HCT116 (cell line): ENCODE data around the gene BIK. TPM values are rescaled to one million over a fixed set of nuclear protein-coding genes. Genes with fewer than 3 reads are reported as not detected.

Source experiments
- ATAC-seq: fragments of 200-7000 bp; cut with Tn5 transposase; 2 replicates; pipeline ENCODE4 v1.9.1; 2020; ENCODE audit warnings: mild to moderate bottlenecking, moderate library complexity
- BruUV-seq: library from RNA; stranded (reverse); fragments of 400-500 nt; replicated peaks from 2 replicates; lab custom pipeline; 2021; lab: Mats Ljungman, UMichigan
- CTCF ChIA-PET: fragments of 300-600 bp; sonication (Branson Sonifier 250); formaldehyde crosslinking; loops from one replicate; lab custom pipeline; 2021; ENCODE audit warnings: antibody characterized with exemption; lab: Charles Lee
- POLR2A ChIA-PET: fragments of 300-600, 350-600 bp; sonication (Branson Sonifier 250); formaldehyde crosslinking; loops from one replicate; lab custom pipeline; 2021; ENCODE audit warnings: antibody characterized with exemption; lab: Charles Lee
- RAD21 ChIA-PET, 2 experiments: fragments of 300-600 bp; sonication (Branson Sonifier 250); formaldehyde crosslinking; loops; one replicate each; lab custom pipeline; 2023; ENCODE audit warnings: low total read pairs in 2 of 2; ENCODE audit not compliant: uncharacterized antibody in 2 of 2, unreplicated experiment in 2 of 2, low non-redundant PET in 1 of 2; lab: Charles Lee
- DNase-seq: peaks from one replicate; pipeline ENCODE4 v3.0.0-alpha.2; 2010; ENCODE audit warnings: low read depth, low spot score
- H2AFZ ChIP-seq: fragments of 200-600 bp; shearing (Covaris generic), sonication (generic); 2 replicates; pipeline ENCODE4 v1.6.1; 2017; ENCODE audit warnings: low read depth, mixed run types, mixed read lengths, antibody characterized with exemption, low read length; ENCODE audit not compliant: poor library complexity, severe bottlenecking
- H3K27ac ChIP-seq: 2 replicates; pipeline ENCODE4 v1.5.1; 2012; ENCODE audit warnings: low read depth, low read length
- H3K27me3 ChIP-seq: fragments of 200-600 bp; sonication (generic); 2 replicates; pipeline ENCODE4 v1.6.1; 2016; ENCODE audit warnings: mixed run types, low read length, mixed read lengths; ENCODE audit not compliant: insufficient read depth
- H3K36me3 ChIP-seq, 2 experiments: fragments of 200-500 bp in 1 of 2; fragments of 200-600 bp in 1 of 2; sonication (Bioruptor generic) in 1 of 2; sonication (generic) in 1 of 2; 2 replicates each; pipeline versions ENCODE4 v1.5.1 to v1.6.1; 2014 to 2016; ENCODE audit warnings: low read length in 2 of 2, inconsistent platforms in 1 of 2, mixed read lengths in 1 of 2, mixed run types in 1 of 2; ENCODE audit not compliant: insufficient read depth in 2 of 2, control insufficient read depth in 1 of 2
- H3K4me1 ChIP-seq, 2 experiments: fragments of 200-600 bp in 1 of 2; sonication (generic) in 1 of 2; 2 replicates each; pipeline versions ENCODE4 v1.5.1 to v1.6.1; 2012 to 2017; ENCODE audit warnings: low read length in 2 of 2, inconsistent platforms in 1 of 2, mild to moderate bottlenecking in 1 of 2, mixed read lengths in 1 of 2, mixed run types in 1 of 2, moderate library complexity in 1 of 2; ENCODE audit not compliant: insufficient read depth in 2 of 2, control insufficient read depth in 1 of 2
- H3K4me2 ChIP-seq: fragments of 200-600 bp; sonication (generic); 2 replicates; pipeline ENCODE4 v1.6.1; 2017; ENCODE audit warnings: mixed run types, low read length, mixed read lengths
- H3K4me3 ChIP-seq, 2 experiments: fragments of 200-600 bp in 1 of 2; sonication (generic) in 1 of 2; replicated peaks in 1 of 2; 2 replicates each; pipeline ENCODE4 v1.5.1; 2011 to 2016; ENCODE audit warnings: low read length in 2 of 2, control low read depth in 1 of 2, low read depth in 1 of 2, mild to moderate bottlenecking in 1 of 2, mixed read lengths in 1 of 2, mixed run types in 1 of 2
- H3K79me2 ChIP-seq: fragments of 200-600 bp; sonication (generic); 2 replicates; pipeline ENCODE4 v1.6.1; 2017; ENCODE audit warnings: mild to moderate bottlenecking, mixed run types, low read length, moderate library complexity, mixed read lengths; ENCODE audit not compliant: insufficient read depth
- H3K9ac ChIP-seq: fragments of 200-600 bp; sonication (generic); 2 replicates; pipeline ENCODE4 v1.6.1; 2016; ENCODE audit warnings: low read length, mixed read lengths
- H3K9me2 ChIP-seq: fragments of 200-600 bp; sonication (generic), shearing (Covaris generic); 2 replicates; pipeline ENCODE4 v1.6.1; 2017; ENCODE audit warnings: mixed run types, mild to moderate bottlenecking, moderate library complexity; ENCODE audit not compliant: insufficient read depth
- H3K9me3 ChIP-seq, 2 experiments: fragments of 200-500 bp in 1 of 2; fragments of 200-600 bp in 1 of 2; sonication (Bioruptor generic) in 1 of 2; sonication (generic) in 1 of 2; 2 replicates each; pipeline ENCODE4 v1.6.1; 2014 to 2017; ENCODE audit warnings: low read length in 2 of 2, mixed read lengths in 2 of 2, inconsistent platforms in 1 of 2, low read depth in 1 of 2, mild to moderate bottlenecking in 1 of 2, mixed run types in 1 of 2, moderate library complexity in 1 of 2; ENCODE audit not compliant: control insufficient read depth in 1 of 2, insufficient read depth in 1 of 2
- H4K20me1 ChIP-seq: fragments of 200-600 bp; sonication (generic), shearing (Covaris generic); 2 replicates; pipeline ENCODE4 v1.6.1; 2017; ENCODE audit warnings: mixed run types, mild to moderate bottlenecking, moderate library complexity; ENCODE audit not compliant: insufficient read depth
- CBX3 ChIP-seq: IDR thresholded peaks from 2 replicates; pipeline ENCODE4 v1.6.1; 2012; ENCODE audit warnings: low read depth
- CTCF ChIP-seq, 3 experiments: fragments of 200-600 bp in 1 of 3; sonication (generic) in 1 of 3; IDR thresholded peaks in 2 of 3; conservative IDR thresholded peaks in 1 of 3; 2 replicates each; pipeline ENCODE4 v1.5.1; 2012 to 2017; ENCODE audit warnings: low read depth in 2 of 3, low read length in 2 of 3, antibody characterized with exemption in 1 of 3, borderline replicate concordance in 1 of 3, control low read depth in 1 of 3, mild to moderate bottlenecking in 1 of 3, mixed read lengths in 1 of 3, mixed run types in 1 of 3, moderate library complexity in 1 of 3; ENCODE audit not compliant: insufficient read depth in 1 of 3
- ELF1 ChIP-seq: IDR thresholded peaks from 2 replicates; pipeline ENCODE4 v1.6.1; 2012; ENCODE audit warnings: low read depth, borderline replicate concordance
- EZH2 ChIP-seq: fragments of 200-600 bp; sonication (generic); IDR thresholded peaks from 2 replicates; pipeline ENCODE4 v1.6.1; 2017; ENCODE audit warnings: antibody characterized with exemption, mixed run types
- FOSL1 ChIP-seq: IDR thresholded peaks from 2 replicates; pipeline ENCODE4 v1.6.1; 2012; ENCODE audit warnings: low read depth
- MAX ChIP-seq: IDR thresholded peaks from 2 replicates; pipeline ENCODE4 v1.6.1; 2012
- RAD21 ChIP-seq: IDR thresholded peaks from 2 replicates; pipeline ENCODE4 v1.6.1; 2012; ENCODE audit warnings: low read depth, mild to moderate bottlenecking
- SIN3A ChIP-seq: IDR thresholded peaks from 2 replicates; pipeline ENCODE4 v1.6.1; 2012; ENCODE audit warnings: low read depth
- SRF ChIP-seq: IDR thresholded peaks from 2 replicates; pipeline ENCODE4 v1.6.1; 2012; ENCODE audit warnings: low read depth
- TCF7L2 ChIP-seq: IDR thresholded peaks from 2 replicates; pipeline ENCODE4 v1.7.0; 2011; ENCODE audit warnings: borderline replicate concordance, inconsistent platforms; ENCODE audit not compliant: insufficient read depth, insufficient read length; ENCODE audit errors: extremely low read depth
- ZNF274 ChIP-seq: fragments of 200-500 bp; sonication (Bioruptor generic); IDR thresholded peaks from 2 replicates; pipeline ENCODE4 v1.6.1; 2014; ENCODE audit warnings: mild to moderate bottlenecking, low read depth, low read length, inconsistent platforms
- intact Hi-C: fragments of 100-400 bp; cut with micrococcal nuclease; formaldehyde crosslinking; loops from 2 replicates; pipeline ENCODE4 v1.10.0; 2022
- total RNA-seq: library from RNA; stranded (reverse); gene quantifications from one replicate; pipeline ENCODE4 v1.2.1, GENCODE V29; 2021; ENCODE audit not compliant: unreplicated experiment

BIK gene
- total RNA-seq, 1 experiment from 2014 or later, result 31.0 TPM

DNA sequence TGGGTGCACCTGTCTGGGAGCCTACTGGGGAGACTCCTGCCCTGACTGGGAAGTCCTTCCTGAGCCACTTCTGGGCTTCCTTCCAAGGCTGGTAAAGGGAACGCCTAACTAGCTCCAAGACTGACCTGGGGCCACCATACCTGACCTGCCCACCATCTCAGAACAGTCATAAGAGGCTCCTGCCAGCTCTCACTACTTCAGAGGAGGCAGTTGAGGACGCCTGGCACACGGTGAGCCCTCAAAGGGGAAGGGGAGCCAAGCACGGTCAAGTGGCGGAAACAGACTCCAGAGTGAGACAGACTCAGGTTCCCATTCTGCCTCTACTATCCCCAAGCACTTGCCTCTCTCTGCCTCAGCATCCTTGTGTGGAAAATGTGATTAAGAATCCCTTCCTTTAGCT is 25.0 kb downstream of the BIK start (continued):
- TF ChIP-seq TCF7L2 (no peak), SIN3A (no peak), MAX (no peak), FOSL1 (no peak), SRF (no peak), EZH2 (no peak), CBX3 (no peak)

- no TSS peak for BruUV-seq
- Histone ChIP-seq H3K4me3 (no peak overlapping the region), H3K27me3 (no peaks in the 10 kb centered on the region), H3K4me1 (no peaks in the 10 kb centered on the region), H3K36me3 (peaks cover 56 to 68% of the 10 kb centered on the region in 2 experiments), H3K4me2 (no peak overlapping the region), H3K27ac (no peak overlapping the region), H4K20me1 (no peaks in the 10 kb centered on the region), H2AFZ (no peak overlapping the region), H3K79me2 (peaks cover 57% of the 10 kb centered on the region), H3K9me2 (no peaks in the 10 kb centered on the region), H3K9ac (no peak overlapping the region), H3K9me3 (no peaks in the 10 kb centered on the region; a peak in 1 of 4 replicates)
- RAD21 ChIA-PET, result interaction anchor here in 1 of 2 experiments (0.5 kb wide), 1 partner anchor 10 kb away, joined by 4 read pairs; no protein-coding TSS in a partner anchor
- ATAC-seq (peak; percentile 86), DNase-seq (no peak)
- CTCF ChIA-PET, result interaction anchor here (1.0 to 1.7 kb wide), 2 partner anchors 9 to 15 kb away, joined by 3 to 10 read pairs; partner anchors contain the start of gene TSPO
- POLR2A ChIA-PET, result interaction anchor here (0.7 kb wide), 1 partner anchor 9 kb away, joined by 3 read pairs; no protein-coding TSS in a partner anchor
- intact Hi-C loops, result no loop called here
- no peak for TF ChIP-seq ELF1
- TF ChIP-seq FOSL1, result no peak
- peak; percentile 60 for TF ChIP-seq RAD21
- TF ChIP-seq ZNF274, result no peak
- peak; percentile 64 to 86 (median 71); a peak in 5 of 6 replicates for TF ChIP-seq CTCF (IDR thresholded peaks at IDR 0.05 in 2 of 3, conservative IDR thresholded peaks at IDR 0.05 in 1 of 3; ENCODE audit: borderline replicate concordance in 1 of 3, insufficient read depth in 1 of 3, low read depth in 2 of 3, low read length in 2 of 3)
These were observed 25.7 kb downstream of the BIK start for GRCh38 chr22:43136255-43136654.
